ENCODE measurements around the gene ELMO1.

Gene ELMO1

GRCh38 chr7:37429435-37429791 lies 19.3 kb downstream of the ELMO1 start:
- DNase-seq = no peak

- no peak for DNase-seq
Observed at GRCh38 chr7:37428681-37429434, 19.8 kb downstream of the ELMO1 start.

- DNase-seq = no peak
Observed at GRCh38 chr7:37427276-37427940, 21.3 kb downstream of the ELMO1 start.

- DNase-seq = no peak
Observed at GRCh38 chr7:37425498-37425897, 23.2 kb downstream of the ELMO1 start.

GRCh38 chr7:37424995-37425394 lies 23.7 kb downstream of the ELMO1 start:
- no peak for DNase-seq

- no peak for DNase-seq
Observed at GRCh38 chr7:37424521-37424920, 24.1 kb downstream of the ELMO1 start.

- no peak for DNase-seq
Observed at GRCh38 chr7:37421861-37422500, 26.7 kb downstream of the ELMO1 start.

- DNase-seq = peak; percentile 22
Observed at GRCh38 chr7:37420946-37421695, 27.5 kb downstream of the ELMO1 start.

GRCh38 chr7:37419496-37419895 lies 29.2 kb downstream of the ELMO1 start:
- peak; percentile 39 for DNase-seq

GRCh38 chr7:37418381-37418780 lies 30.3 kb downstream of the ELMO1 start:
- no peak for DNase-seq

GRCh38 chr7:37417107-37417474 lies 31.6 kb downstream of the ELMO1 start:
- no peak for DNase-seq

GRCh38 chr7:37416378-37417106 lies 32.1 kb downstream of the ELMO1 start:
- no peak for DNase-seq

GRCh38 chr7:37415629-37416028 lies 33.0 kb downstream of the ELMO1 start:
- no peak for DNase-seq

- no peak for DNase-seq
Observed at GRCh38 chr7:37414352-37414983, 34.2 kb downstream of the ELMO1 start.

- no peak for DNase-seq
Observed at GRCh38 chr7:37411444-37412034, 37.1 kb downstream of the ELMO1 start.

GRCh38 chr7:37410305-37411229 lies 38.1 kb downstream of the ELMO1 start:
- DNase-seq = no peak

- DNase-seq = no peak
Observed at GRCh38 chr7:37409461-37409860, 39.2 kb downstream of the ELMO1 start.

GRCh38 chr7:37408291-37409228 lies 40.1 kb downstream of the ELMO1 start:
- peak; percentile 37 for DNase-seq

GRCh38 chr7:37405603-37406122 lies 43.0 kb downstream of the ELMO1 start:
- no peak for DNase-seq

All from GDM1 (cell line).